Measurements from ENCODE around the gene FAM98A.

DNA sequence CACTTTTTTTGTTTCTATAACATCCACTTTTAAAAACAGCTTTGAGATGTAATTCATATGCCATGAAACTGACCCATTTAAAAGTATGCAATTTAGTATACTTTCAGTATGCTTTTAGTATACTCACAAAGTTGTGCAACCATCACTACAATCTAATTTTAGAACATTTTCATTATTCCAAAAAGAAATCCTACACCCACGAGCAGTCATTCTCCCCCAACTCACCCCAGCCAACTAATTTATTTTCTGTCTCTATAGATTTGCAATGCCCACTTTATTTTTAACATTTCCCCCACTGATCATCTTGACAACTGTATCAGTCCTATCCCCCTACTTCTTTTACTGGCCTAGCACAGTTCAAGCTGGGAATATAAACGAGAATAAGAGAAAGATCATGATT, 39.1 kb downstream of the FAM98A start:
- TF ChIP-seq, protein P1, sequence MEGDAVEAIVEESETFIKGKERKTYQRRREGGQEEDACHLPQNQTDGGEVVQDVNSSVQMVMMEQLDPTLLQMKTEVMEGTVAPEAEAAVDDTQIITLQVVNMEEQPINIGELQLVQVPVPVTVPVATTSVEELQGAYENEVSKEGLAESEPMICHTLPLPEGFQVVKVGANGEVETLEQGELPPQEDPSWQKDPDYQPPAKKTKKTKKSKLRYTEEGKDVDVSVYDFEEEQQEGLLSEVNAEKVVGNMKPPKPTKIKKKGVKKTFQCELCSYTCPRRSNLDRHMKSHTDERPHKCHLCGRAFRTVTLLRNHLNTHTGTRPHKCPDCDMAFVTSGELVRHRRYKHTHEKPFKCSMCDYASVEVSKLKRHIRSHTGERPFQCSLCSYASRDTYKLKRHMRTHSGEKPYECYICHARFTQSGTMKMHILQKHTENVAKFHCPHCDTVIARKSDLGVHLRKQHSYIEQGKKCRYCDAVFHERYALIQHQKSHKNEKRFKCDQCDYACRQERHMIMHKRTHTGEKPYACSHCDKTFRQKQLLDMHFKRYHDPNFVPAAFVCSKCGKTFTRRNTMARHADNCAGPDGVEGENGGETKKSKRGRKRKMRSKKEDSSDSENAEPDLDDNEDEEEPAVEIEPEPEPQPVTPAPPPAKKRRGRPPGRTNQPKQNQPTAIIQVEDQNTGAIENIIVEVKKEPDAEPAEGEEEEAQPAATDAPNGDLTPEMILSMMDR (IDR thresholded peaks at IDR 0.05): no peak
- no peak for TF ChIP-seq POLR2A (IDR thresholded peaks at IDR 0.05)
